WERI-Rb-1 (cell line): Measurements from ENCODE around the gene PRKCA.

Source experiments
- DNase-seq: peaks from one replicate; pipeline ENCODE4 v3.0.0-alpha.2; 2020
- H3K27ac ChIP-seq: fragments of 250-450 bp; sonication (Bioruptor Pico); 2 replicates; pipeline ENCODE4 v1.5.1; 2020; ENCODE audit warnings: mild to moderate bottlenecking, moderate library complexity
- H3K27me3 ChIP-seq: fragments of 250-450 bp; sonication (Bioruptor Pico); 2 replicates; pipeline ENCODE4 v1.5.1; 2021; ENCODE audit warnings: mild to moderate bottlenecking, low read depth, moderate library complexity; ENCODE audit not compliant: insufficient read depth, severe bottlenecking
- H3K36me3 ChIP-seq: fragments of 250-450 bp; sonication (Bioruptor Pico); 2 replicates; pipeline ENCODE4 v1.5.1; 2020; ENCODE audit warnings: mild to moderate bottlenecking, moderate library complexity
- H3K4me3 ChIP-seq: 2 replicates; pipeline ENCODE4 v1.5.1; 2011; ENCODE audit warnings: low read depth, mild to moderate bottlenecking, control low read depth, low read length
- H3K9me3 ChIP-seq: fragments of 250-450 bp; sonication (Bioruptor Pico); 2 replicates; pipeline ENCODE4 v1.5.1; 2021; ENCODE audit warnings: mild to moderate bottlenecking, moderate library complexity; ENCODE audit not compliant: severe bottlenecking
- CTCF ChIP-seq: IDR thresholded peaks from 2 replicates; pipeline ENCODE4 v1.5.1; 2011; ENCODE audit warnings: low read depth, mild to moderate bottlenecking, control low read depth, inconsistent platforms, low read length

The PRKCA gene

GRCh38 chr17:66301367-66301863 lies 998 bp upstream of the PRKCA start:
- H3K27ac ChIP-seq = no peak overlapping the region
- H3K36me3 ChIP-seq = no peaks in the 10 kb centered on the region
- no peaks in the 10 kb centered on the region for H3K9me3 ChIP-seq
- DNase-seq = no peak
- no peak for TF ChIP-seq CTCF
- peaks cover 22% of the 10 kb centered on the region for H3K27me3 ChIP-seq
- peak overlapping the region; percentile 80 for H3K4me3 ChIP-seq

- peak; percentile 65 for DNase-seq
- TF ChIP-seq CTCF = peak; percentile 26; the same call in 1 of the 2 replicates
These were observed 581 bp downstream of the PRKCA start for GRCh38 chr17:66302761-66303626.

GRCh38 chr17:66304304-66305174 lies 2.1 kb downstream of the PRKCA start:
- no peak overlapping the region for H3K4me3 ChIP-seq
- H3K9me3 ChIP-seq = no peaks in the 10 kb centered on the region
- DNase-seq = no peak
- no peaks in the 10 kb centered on the region for H3K36me3 ChIP-seq
- H3K27me3 ChIP-seq = peaks cover 21% of the 10 kb centered on the region
- H3K27ac ChIP-seq = no peak overlapping the region
- no peak for TF ChIP-seq CTCF

More at GRCh38 chr17:66302761-66303626, 581 bp downstream of the PRKCA start:
- Histone ChIP-seq H3K36me3 (no peaks in the 10 kb centered on the region), H3K27ac (0 out of 2 replicates have a peak overlapping the region, but pooled peaks have one; percentile 14), H3K4me3 (peak overlapping the region; percentile 78), H3K27me3 (peaks cover 22% of the 10 kb centered on the region), H3K9me3 (no peaks in the 10 kb centered on the region)

GRCh38 chr17:66306446-66306845 lies 4.0 kb downstream of the PRKCA start:
- Histone ChIP-seq H3K27ac (no peak overlapping the region), H3K27me3 (peaks cover 5% of the 10 kb centered on the region), H3K4me3 (no peak overlapping the region), H3K36me3 (no peaks in the 10 kb centered on the region), H3K9me3 (no peaks in the 10 kb centered on the region)
- no peak for DNase-seq
- no peak for TF ChIP-seq CTCF

GRCh38 chr17:66307257-66307656 lies 4.8 kb downstream of the PRKCA start:
- no peak for TF ChIP-seq CTCF
- H3K27ac ChIP-seq = no peak overlapping the region

More at GRCh38 chr17:66307257-66307656, 4.8 kb downstream of the PRKCA start:
- H3K36me3 ChIP-seq = no peaks in the 10 kb centered on the region
- H3K4me3 ChIP-seq = no peak overlapping the region
- no peak for DNase-seq
- H3K9me3 ChIP-seq = no peaks in the 10 kb centered on the region
- H3K27me3 ChIP-seq = no peaks in the 10 kb centered on the region
